GM21390 (cell line): Measurements from ENCODE around the gene KRTAP26-1.

Experiments
- ATAC-seq: cut with Tn5 transposase; IDR thresholded peaks from one replicate; pipeline ENCODE4 v1.9.1; 2021; ENCODE audit not compliant: unreplicated experiment

The KRTAP26-1 gene, protein sequence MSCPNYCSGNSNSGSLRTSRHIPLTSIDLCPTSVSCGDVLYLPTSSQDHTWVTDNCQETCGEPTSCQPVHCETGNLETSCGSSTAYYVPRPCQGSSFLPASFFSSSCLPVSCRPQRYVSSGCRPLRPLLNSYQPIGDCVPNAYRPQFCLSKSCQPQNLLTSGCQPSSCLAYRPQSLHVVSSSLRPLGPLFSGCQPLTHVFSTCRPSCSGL

DNA sequence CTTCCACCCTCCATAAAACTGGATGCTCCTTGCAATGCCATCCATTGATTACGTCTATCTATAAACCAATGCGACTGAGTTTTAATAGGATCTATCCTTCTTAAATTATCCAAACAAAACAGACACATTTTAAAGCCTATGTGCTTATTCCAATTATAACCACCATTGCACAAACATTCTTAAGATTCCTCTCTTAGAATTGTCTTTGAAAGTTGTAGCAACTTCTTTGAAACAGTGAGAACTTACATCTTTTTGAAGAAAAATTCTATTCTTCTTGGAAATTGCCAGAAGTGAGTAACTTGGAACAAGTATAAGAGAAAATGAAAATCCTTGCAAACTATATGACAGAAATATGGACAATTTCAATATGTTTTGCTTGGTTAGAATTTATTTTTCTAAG, at the start of gene KRTAP26-1:
Gene KRTAP26-1 (minus strand): TSS at position 101 of the 400 bp plus-strand sequence. CDS start 280 bp downstream, outside the sequence.
- no peak for ATAC-seq

DNA sequence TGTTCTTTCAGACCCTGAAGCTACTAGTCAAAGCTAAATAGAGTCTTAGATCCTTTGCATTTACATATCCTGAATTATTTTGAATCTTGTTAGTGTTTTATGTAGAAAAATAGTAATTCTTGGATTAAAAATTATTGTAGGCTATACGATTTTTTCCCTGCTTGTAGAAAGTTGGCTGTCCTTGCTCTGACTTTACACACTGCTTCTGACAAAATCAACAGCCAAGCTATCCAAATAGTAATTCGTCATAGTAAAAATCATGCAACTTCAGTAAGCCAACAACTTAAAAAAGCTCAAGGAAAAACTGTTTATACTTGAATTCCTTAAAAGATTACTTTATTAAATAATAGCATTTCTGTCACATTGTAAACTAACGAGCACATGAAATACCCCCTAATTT, 35.8 kb upstream of the KRTAP26-1 start:
- no peak for ATAC-seq

GRCh38 chr21:30354308-30355005, 34.3 kb upstream of the KRTAP26-1 start:
- ATAC-seq, result no peak

- ATAC-seq, result no peak
These were observed 31.4 kb upstream of the KRTAP26-1 start for GRCh38 chr21:30351534-30351933.

- ATAC-seq, result no peak
These were observed 29.5 kb upstream of the KRTAP26-1 start for GRCh38 chr21:30349572-30349971.

GRCh38 chr21:30348506-30348905, 28.4 kb upstream of the KRTAP26-1 start, which contains the start of gene KRTAP23-1:
KRTAP23-1 (minus strand) TSS chr21:30348606; CDS start chr21:30348606, 0 bp downstream.
- no peak for ATAC-seq

DNA sequence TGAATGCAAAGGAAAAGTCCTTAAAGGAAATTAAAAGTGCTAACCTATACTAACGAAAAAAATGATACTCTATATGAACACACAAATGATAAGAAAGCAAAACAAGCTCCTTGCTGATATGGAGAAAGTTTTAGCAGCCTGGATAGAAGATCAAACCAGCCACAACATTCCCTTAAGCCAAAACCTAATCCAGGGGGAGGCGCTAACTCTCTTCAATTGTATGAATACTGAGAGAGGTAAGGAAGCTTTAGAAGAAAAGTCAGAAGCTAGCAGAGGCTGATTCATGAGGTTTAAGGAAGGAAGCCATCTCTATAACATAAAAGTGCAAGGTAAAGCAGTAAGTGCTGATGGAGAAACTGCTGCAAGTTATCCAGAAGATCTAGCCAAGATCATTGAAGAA, 24.9 kb upstream of the KRTAP26-1 start:
- ATAC-seq, result no peak

GRCh38 chr21:30340714-30341573, 20.8 kb upstream of the KRTAP26-1 start:
- no peak for ATAC-seq

GRCh38 chr21:30338717-30339116, 18.6 kb upstream of the KRTAP26-1 start:
- ATAC-seq, result no peak

- ATAC-seq, result no peak
These were observed 17.7 kb upstream of the KRTAP26-1 start for GRCh38 chr21:30337772-30338171.

DNA sequence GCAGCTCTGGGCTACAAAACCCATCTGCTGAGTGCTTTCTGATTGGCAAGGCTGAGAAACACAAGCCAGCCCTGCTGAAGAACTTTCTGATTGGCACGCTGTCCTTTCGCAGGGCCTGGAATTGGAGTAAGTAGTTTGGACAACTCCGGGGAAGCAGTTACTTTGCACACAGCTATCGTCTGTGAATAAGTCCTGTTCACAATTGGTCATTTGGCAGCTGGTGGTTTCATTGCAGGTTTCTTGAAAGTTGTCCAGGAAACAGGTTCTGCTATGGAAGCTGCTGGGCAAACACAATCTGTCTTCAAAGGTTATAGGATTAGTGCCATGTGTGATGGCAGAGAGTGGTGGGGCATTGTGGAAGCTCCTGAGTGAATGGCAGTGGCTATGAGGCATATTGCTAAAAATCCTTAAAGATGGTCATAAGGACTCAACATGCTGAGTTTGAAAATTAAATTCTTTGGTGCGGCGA, 17.2 kb upstream of the KRTAP26-1 start, which contains the start of gene KRTAP27-1:
Gene KRTAP27-1 (minus strand): TSS at position 419 of the 469 bp plus-strand sequence. CDS start 26 bp downstream, at position 393.
- ATAC-seq, result no peak

DNA sequence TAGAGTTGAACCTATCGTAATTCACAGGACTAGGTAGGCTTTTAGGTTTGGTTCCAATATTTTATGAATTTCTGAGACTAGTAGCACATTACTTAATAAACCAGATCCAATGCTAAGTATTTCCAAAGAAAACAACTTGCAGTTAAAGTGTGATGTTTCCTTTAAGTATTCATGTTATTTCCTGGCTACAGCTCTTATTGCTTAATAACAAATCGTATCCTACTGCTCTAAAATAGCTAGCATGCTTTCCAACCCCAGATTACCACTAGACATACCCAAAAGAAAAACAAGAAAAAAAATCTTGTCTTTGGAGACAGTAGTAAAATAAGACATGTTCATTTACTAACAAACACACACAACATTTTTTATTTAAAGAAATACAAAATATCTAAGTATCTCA, 16.5 kb upstream of the KRTAP26-1 start:
- ATAC-seq, result no peak

GRCh38 chr21:30333736-30334135, 13.6 kb upstream of the KRTAP26-1 start:
- ATAC-seq, result no peak

GRCh38 chr21:30332681-30333080, 12.6 kb upstream of the KRTAP26-1 start:
- no peak for ATAC-seq

- no peak for ATAC-seq
These were observed 9.2 kb upstream of the KRTAP26-1 start for GRCh38 chr21:30329203-30329875.

DNA sequence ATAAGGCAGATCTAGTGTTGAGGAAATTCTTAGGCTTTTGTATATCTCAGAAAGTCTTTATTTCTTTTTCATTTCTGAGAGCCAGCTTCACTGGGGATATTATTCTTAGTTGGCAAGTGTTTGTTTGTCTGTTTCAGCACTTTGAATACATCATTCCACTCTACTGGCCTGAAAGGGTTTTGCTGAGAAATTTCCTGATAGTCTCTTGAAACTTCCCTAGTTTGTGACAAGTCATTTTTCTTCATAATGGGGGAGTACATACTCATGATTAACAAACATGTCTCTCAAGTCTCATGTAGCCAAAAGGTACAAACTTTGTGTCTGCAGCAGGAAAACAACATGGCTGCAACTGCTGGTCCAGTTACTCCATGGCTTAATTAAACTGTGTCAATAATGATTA, 6.3 kb upstream of the KRTAP26-1 start:
- ATAC-seq, result no peak

- ATAC-seq, result no peak
These were observed 4.4 kb downstream of the KRTAP26-1 start for GRCh38 chr21:30315701-30316100.

- ATAC-seq, result no peak
These were observed 13.2 kb downstream of the KRTAP26-1 start for GRCh38 chr21:30306884-30307283.

GRCh38 chr21:30305136-30305535, 15.0 kb downstream of the KRTAP26-1 start:
- ATAC-seq, result no peak

DNA sequence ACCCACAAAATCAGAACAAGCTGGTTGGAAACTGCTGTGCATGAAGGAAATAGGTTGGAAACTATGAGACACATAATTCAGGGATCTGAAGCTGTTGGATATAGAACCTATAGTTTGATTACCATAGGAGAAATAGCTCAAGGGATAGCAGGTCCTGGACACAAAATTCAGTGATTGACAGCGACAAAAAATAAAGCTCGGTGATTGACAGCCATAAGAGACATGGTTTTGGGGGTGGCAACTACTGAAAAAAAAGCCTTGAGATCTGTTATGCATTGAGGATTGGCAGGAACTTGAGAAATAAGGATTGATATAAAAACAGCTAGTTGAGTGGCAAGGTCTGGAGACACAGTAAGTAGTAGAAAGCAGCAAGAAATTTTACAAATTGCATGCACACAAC, 30.9 kb downstream of the KRTAP26-1 start, which contains the start of gene KRTAP25-1:
Gene KRTAP25-1 (minus strand): TSS at position 300 of the 400 bp plus-strand sequence. CDS start 24 bp downstream, at position 276.
- no peak for ATAC-seq

- no peak for ATAC-seq
These were observed 37.3 kb downstream of the KRTAP26-1 start, which contains the start of gene KRTAP24-1 for GRCh38 chr21:30282850-30283249. KRTAP24-1 (minus strand) TSS chr21:30282950; CDS start chr21:30282932, 18 bp downstream.
